Neuron (in vitro differentiated cells): Measurements from ENCODE around the gene STAT3.
A peak's percentile ranks its signal among the peaks of the same experiment; 100 is the strongest.

Source experiments
- H2AFZ ChIP-seq: one replicate; pipeline ENCODE4 v1.6.1; 2013; ENCODE audit warnings: low read depth, mild to moderate bottlenecking, inconsistent platforms, low read length, moderate library complexity
- H3K27me3 ChIP-seq: one replicate; pipeline ENCODE4 v1.6.1; 2013; ENCODE audit warnings: low read length; ENCODE audit not compliant: insufficient read depth
- H3K36me3 ChIP-seq: one replicate; pipeline ENCODE4 v1.6.1; 2013; ENCODE audit warnings: low read length; ENCODE audit not compliant: insufficient read depth
- H3K4me1 ChIP-seq: one replicate; pipeline ENCODE4 v1.6.1; 2013; ENCODE audit warnings: low read length; ENCODE audit not compliant: insufficient read depth
- H3K4me3 ChIP-seq: 2 replicates; pipeline ENCODE4 v1.5.1; 2013; ENCODE audit warnings: mild to moderate bottlenecking, low read length, moderate library complexity
- H3K9me3 ChIP-seq: one replicate; pipeline ENCODE4 v1.6.1; 2013; ENCODE audit warnings: low read length

The STAT3 gene

DNA sequence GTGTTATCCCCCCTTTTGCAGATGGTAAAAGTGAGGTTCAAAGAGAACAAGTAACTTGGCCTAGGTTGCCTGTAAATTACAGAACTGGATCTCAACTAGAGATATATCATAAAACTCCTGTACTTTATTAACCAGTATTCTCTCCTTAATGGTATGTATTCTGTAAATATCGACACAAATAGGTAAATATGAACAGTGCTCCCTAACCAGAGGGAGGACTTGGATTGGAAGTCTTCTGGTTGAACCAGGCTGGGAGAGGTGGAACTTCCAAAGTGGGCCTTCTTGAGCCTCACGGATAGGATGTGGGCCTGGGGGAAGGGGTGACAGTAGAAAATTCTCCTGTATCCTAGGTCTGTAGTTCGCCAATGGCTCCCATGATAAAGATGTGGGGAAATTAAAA lies 92.2 kb downstream of the STAT3 start:
- no peaks in the 10 kb centered on the region for H3K27me3 ChIP-seq
- H2AFZ ChIP-seq = no peak overlapping the region
- no peaks in the 10 kb centered on the region for H3K36me3 ChIP-seq
- H3K4me1 ChIP-seq = no peaks in the 10 kb centered on the region
- no peak overlapping the region for H3K4me3 ChIP-seq
- H3K9me3 ChIP-seq = no peaks in the 10 kb centered on the region

DNA sequence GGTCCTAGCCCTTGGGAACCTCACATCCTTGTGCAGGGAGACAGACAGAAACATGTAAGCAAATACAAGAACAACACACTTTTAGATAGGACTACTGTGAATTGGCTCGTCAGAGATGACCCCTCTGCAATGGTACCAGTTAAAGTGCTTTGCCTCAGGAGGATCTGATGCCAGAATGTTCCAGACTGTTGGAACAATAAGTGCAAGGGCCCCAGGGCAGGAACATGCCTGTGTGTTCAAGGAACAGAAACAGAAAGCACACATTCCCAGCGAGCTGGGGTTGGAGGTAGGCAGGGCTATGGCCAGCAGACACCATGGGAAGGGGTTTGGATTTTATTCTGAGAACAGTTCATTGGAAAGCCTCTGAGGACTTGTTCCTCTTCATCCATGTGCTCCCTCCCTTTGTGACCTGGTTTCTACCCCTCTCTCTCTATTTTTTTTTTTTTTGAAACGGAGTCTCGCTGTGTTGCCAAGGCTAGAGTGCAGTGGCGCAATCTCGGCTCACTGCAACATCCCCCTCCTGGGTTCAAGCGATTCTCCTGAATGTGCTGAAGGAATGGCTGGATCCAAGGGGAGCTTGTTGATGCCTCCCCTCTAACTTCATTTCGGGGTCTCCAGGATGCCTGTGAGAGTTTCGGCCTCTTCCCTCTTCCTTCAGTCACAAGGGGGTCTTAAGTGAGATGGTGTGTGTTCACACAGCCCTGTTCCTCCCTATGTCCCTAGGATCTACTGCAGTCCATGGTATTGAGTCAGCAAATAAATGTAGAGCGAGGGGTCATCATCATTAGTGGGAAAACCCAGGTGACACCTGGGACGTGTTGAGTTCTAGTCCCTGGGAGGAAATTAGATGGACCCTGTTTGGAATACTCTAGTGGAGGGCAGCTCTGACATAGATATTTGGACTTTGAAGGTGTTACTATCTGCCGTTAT lies 93.5 kb downstream of the STAT3 start:
- no peaks in the 10 kb centered on the region for H3K27me3 ChIP-seq
- H3K36me3 ChIP-seq = no peaks in the 10 kb centered on the region
- no peaks in the 10 kb centered on the region for H3K4me1 ChIP-seq
- no peak overlapping the region for H2AFZ ChIP-seq
- H3K4me3 ChIP-seq = no peak overlapping the region
- H3K9me3 ChIP-seq = no peaks in the 10 kb centered on the region

DNA sequence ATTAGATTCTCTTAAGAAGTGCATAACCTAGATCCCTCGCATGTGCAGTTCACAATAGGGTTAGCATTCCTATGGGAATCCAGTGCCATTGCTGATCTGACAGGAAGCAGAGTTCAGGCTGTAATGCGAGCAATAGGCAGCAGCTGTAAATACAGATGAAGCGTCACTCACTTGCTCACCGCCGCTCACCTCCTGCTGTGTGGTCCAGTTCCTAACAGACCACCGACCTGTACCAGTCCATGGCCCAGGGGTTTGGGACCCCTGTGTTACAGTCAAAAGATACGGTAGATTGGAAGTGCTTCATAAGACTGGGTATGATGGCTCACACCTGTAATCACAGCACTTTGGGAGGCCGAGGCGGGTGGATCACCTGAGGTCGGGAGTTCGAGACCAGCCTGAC lies 97.1 kb downstream of the STAT3 start:
- Histone ChIP-seq H3K36me3 (no peaks in the 10 kb centered on the region), H3K4me1 (peaks cover 4% of the 10 kb centered on the region), H2AFZ (no peak overlapping the region), H3K9me3 (peaks cover 4% of the 10 kb centered on the region), H3K4me3 (no peak overlapping the region), H3K27me3 (peaks cover 22% of the 10 kb centered on the region)

DNA sequence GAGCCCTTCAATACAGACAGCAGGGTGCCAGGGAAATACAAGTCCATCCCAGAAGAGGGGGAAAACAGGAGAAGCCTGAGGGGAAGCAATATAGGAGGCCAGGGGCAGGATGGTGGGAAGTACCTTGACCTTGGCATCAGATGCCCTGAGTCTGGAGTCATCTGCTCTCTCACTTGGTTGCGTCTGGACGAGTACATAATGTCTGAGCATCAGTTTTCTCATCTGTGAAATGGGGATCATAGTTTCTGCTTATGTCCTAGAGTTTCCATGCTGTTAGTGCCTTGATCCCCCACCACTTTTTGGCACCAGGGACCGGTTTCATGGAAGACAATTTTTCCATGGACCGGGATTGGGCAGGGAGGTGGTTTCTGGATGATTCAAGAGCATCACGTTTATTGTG lies 97.7 kb downstream of the STAT3 start:
- no peak overlapping the region for H2AFZ ChIP-seq
- no peaks in the 10 kb centered on the region for H3K36me3 ChIP-seq
- peaks cover 22% of the 10 kb centered on the region for H3K27me3 ChIP-seq
- H3K9me3 ChIP-seq = peaks cover 4% of the 10 kb centered on the region
- no peak overlapping the region for H3K4me3 ChIP-seq
- peaks cover 4% of the 10 kb centered on the region for H3K4me1 ChIP-seq

- Histone ChIP-seq H3K4me3 (no peak overlapping the region), H2AFZ (no peak overlapping the region), H3K4me1 (peaks cover 4% of the 10 kb centered on the region), H3K36me3 (no peaks in the 10 kb centered on the region), H3K27me3 (peaks cover 22% of the 10 kb centered on the region), H3K9me3 (peaks cover 4% of the 10 kb centered on the region)
Measured at GRCh38 chr17:42289611-42290181, 98.5 kb downstream of the STAT3 start.

DNA sequence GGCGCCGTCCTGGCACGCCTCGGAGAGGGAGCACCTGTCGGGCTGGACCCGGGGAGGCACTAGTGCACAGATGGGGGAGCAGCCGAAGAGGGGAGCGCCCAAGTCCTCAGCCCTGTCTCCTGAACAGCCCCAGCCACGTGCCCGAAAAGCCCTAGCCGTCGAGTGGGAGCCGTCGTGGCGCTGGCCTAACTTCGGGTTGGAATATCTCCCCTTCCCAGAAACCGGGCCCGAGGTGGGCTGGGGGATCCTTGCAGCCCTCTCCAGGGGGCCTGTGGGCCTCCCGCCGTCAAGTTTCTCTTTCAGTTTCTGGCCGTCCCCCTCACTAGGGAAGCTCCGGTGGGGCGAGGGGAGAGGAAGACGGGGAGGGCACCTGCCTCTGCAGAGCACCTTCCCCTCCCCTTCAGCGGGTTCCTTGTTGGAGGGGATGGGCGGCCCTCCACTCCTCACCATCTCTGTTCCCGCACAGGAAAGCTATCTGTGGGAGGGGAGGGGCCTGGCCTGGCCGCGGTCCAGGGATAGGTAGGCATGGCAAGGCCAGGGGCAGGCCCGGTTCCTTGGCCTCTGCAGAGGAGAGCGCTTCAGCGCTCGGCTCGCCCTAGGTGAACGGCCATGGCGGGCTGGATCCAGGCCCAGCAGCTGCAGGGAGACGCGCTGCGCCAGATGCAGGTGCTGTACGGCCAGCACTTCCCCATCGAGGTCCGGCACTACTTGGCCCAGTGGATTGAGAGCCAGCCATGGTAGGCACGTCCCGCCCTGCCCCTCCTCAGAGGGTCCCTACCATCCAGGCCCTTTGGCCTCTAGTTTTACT lies 99.2 kb downstream of the STAT3 start:
- H3K9me3 ChIP-seq = peaks cover 4% of the 10 kb centered on the region
- peaks cover 22% of the 10 kb centered on the region for H3K27me3 ChIP-seq
- peaks cover 6% of the 10 kb centered on the region for H3K4me1 ChIP-seq
- H3K36me3 ChIP-seq = no peaks in the 10 kb centered on the region
- no peak overlapping the region for H3K4me3 ChIP-seq
- no peak overlapping the region for H2AFZ ChIP-seq

GRCh38 chr17:42287977-42288802 lies 100.1 kb downstream of the STAT3 start, which contains the start of gene STAT5A:
Gene STAT5A (plus strand): TSS chr17:42288498. CDS start chr17:42289412, 914 bp downstream.
- Histone ChIP-seq H3K27me3 (peaks cover 22% of the 10 kb centered on the region), H3K9me3 (peaks cover 4% of the 10 kb centered on the region), H3K4me3 (no peak within 1 kb of the TSS), H2AFZ (peak within 1 kb of the TSS; percentile 14), H3K36me3 (no peaks in the 10 kb centered on the region), H3K4me1 (peaks cover 10% of the 10 kb centered on the region)

- Histone ChIP-seq H3K4me1 (peaks cover 10% of the 10 kb centered on the region), H2AFZ (no peak overlapping the region), H3K9me3 (peaks cover 4% of the 10 kb centered on the region), H3K4me3 (no peak overlapping the region), H3K36me3 (no peaks in the 10 kb centered on the region), H3K27me3 (peaks cover 22% of the 10 kb centered on the region)
Measured at GRCh38 chr17:42287305-42287976, 100.8 kb downstream of the STAT3 start.

DNA sequence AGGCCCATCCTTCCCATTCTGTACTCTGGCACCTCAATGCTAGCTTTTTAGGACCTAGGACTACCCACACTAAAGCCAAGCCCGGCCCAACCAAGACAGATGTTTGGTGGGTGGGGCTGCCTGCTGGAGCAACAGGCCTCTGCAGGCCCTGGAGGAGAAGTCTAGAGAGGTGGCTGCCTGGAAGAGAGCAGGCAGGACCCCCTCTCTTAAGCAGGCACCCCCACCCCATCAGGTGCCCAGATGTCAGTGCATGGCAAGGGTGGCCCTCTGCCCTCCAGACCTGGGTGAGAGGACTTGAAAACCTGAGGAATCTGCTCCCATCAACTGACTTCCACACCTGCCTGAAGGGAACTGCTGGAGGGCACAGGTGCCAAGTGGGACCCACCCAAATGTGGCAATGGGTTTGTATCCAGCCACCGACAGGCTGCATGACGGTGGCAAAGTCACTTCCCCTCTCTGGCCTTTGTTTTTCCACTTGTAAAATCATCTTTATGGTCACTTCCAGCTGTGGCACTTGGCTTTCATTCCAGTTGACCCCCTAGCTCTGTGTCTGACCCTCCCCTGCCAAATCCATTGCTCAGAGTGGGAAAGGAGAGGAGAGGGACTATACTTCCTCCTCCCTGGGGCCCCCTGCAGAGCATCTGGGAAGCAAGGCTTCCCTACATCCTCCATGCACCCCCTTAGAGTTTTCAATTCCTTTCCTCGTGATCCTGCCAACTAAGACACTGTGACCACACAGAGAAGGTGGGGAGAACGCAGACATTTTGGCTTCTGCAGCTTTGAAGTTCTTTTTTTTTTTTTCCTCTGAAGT lies 101.6 kb downstream of the STAT3 start:
- no peaks in the 10 kb centered on the region for H3K36me3 ChIP-seq
- H2AFZ ChIP-seq = no peak overlapping the region
- H3K9me3 ChIP-seq = peaks cover 4% of the 10 kb centered on the region
- peaks cover 13% of the 10 kb centered on the region for H3K4me1 ChIP-seq
- no peak overlapping the region for H3K4me3 ChIP-seq
- H3K27me3 ChIP-seq = peaks cover 22% of the 10 kb centered on the region

GRCh38 chr17:42285346-42286050 lies 102.7 kb downstream of the STAT3 start:
- peaks cover 22% of the 10 kb centered on the region for H3K27me3 ChIP-seq
- H3K9me3 ChIP-seq = peaks cover 4% of the 10 kb centered on the region
- H3K4me1 ChIP-seq = peaks cover 16% of the 10 kb centered on the region
- no peak overlapping the region for H3K4me3 ChIP-seq
- no peak overlapping the region for H2AFZ ChIP-seq
- H3K36me3 ChIP-seq = no peaks in the 10 kb centered on the region

DNA sequence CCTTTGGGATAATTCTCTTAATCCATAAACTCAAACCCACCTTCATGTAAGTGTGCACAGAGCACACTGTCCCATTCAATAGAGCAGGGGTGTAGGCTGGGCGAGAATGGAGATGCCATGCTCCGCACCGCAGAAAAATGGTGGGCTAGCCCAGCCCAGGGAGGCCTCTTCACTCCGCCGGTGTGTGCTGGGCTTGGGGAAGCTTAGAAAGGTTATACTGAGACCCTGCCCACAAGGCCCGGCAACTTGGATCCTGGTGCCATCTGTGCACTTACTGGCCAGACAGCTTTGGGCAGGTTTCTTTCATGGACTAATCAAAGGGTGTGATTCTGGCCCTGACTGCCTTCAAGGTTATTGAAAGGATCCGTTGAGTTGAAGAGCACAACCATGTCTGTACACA lies 103.7 kb downstream of the STAT3 start:
- Histone ChIP-seq H3K36me3 (no peaks in the 10 kb centered on the region), H3K4me1 (peaks cover 16% of the 10 kb centered on the region), H3K9me3 (peaks cover 4% of the 10 kb centered on the region), H3K4me3 (no peak overlapping the region), H2AFZ (no peak overlapping the region), H3K27me3 (peaks cover 21% of the 10 kb centered on the region)
